Uterus (tissue), 2 donors: ENCODE measurements around the gene PAK2.

Source experiments
- CTCF ChIP-seq, 4 experiments: fragments of 200-600 bp in 2 of 4; fragments of 450-650 bp in 2 of 4; sonication (generic) in 2 of 4; IDR thresholded peaks; one replicate each; pipeline ENCODE4 v1.5.1; 2016 to 2019; ENCODE audit warnings: antibody characterized with exemption in 4 of 4, mild to moderate bottlenecking in 2 of 4, moderate library complexity in 1 of 4
- POLR2A ChIP-seq, 2 donors: fragments of 450-650 bp; IDR thresholded peaks; one replicate each; pipeline ENCODE4 v1.6.1; 2016; ENCODE audit warnings: antibody characterized with exemption in 2 of 2, mild to moderate bottlenecking in 1 of 2, moderate library complexity in 1 of 2

GRCh38 chr3:196792771-196793170, 53.1 kb downstream of the PAK2 start:
- TF ChIP-seq CTCF (IDR thresholded peaks at IDR 0.05) (no peak), POLR2A (IDR thresholded peaks at IDR 0.05) (no peak)
